Iris pigment epithelial cell (primary cell): ENCODE results near the gene MAZ.
"Not testable (repeated sequence)": the region's sequence is repeated elsewhere in the genome, so short reads cannot be mapped to it uniquely, and the experiment has no call there.

ENCODE experiments used
- DNase-seq: peaks from one replicate; pipeline ENCODE4 v3.0.0-alpha.2; 2011; ENCODE audit warnings: low read depth

MAZ gene

GRCh38 chr16:29806099-29806579 lies at the start of gene MAZ:
Gene MAZ (plus strand): TSS chr16:29806529. CDS start chr16:29806702, 173 bp downstream.
- no peak for DNase-seq

DNA sequence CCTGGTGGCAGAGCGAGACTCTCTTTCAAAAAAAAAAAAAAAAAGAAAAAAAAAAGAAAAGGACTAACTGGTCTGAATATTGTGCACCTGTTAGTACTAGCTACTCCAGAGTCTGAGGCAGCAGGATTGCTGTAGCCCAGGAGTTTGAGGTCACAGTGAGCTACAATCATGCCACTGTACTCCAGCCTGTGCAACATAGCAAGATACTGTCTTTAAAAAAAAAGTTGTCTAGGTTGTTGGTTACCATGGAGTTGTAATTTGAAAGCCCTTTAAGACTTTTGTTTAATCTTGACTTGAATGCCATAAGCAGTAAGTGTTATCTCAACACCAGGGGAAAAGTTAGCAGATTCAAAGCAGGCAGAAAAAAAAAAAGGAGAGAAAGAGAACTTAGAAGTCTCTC lies 49.7 kb upstream of the MAZ start:
- no peak for DNase-seq

GRCh38 chr16:29757086-29757485 lies 49.2 kb upstream of the MAZ start:
- not testable (repeated sequence) for DNase-seq

GRCh38 chr16:29757950-29758466 lies 48.3 kb upstream of the MAZ start:
- peak; percentile 69 for DNase-seq

DNA sequence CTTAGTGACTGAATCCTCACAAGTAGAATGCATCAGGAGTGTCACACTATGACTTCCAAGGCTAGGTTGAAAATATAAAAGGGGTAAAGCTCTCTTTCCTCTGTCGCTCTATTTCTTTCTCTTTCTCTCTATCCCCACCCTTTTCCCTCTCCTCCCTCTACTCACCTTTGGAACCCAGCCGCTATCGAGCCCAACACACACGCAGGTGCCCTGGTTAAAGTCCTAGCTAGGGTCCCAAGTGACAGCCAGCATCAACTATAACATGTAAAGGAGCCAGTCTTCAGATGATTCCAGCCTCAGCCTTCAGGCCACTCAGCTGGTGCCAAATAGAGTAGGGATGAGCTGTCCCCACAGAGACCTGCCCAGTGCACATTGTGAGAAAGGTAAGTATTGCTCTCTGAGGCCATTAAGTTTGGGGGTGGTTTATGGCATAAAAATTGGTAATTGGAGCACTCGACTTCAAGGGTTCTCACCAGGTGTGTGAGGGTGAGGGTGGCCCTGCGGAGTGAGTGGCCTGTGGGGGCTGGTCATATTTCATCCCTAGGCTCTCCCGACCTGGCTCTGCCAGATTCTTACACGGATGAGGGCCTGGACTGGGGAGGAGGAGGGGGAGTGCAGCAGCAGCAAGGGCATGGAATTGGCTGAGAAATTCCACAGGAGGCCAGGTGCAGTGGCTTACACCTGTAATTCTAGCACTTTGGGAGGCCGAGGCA lies 45.6 kb upstream of the MAZ start:
- DNase-seq: no peak

- not testable (repeated sequence) for DNase-seq
These were observed 45.1 kb upstream of the MAZ start for GRCh38 chr16:29761280-29761651.

DNA sequence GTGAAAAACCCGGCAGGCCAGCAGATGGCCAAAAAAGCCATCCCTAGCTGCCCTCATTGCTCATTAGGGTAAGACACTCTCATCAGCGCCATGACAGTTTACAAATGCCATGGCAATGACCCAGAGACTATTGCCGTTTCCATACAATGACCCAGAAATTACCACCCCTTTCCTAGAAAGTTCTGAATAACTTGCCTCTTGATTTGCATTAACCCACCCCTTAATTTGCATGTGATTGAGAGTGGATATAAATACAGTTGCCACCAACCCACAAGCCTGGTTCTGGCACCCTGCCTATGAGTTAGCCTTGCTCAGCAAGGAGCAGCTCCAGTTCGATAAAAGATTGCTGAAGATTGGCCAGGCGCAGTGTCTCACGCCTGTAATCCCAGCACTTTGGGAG lies 44.4 kb upstream of the MAZ start:
- no peak for DNase-seq

DNA sequence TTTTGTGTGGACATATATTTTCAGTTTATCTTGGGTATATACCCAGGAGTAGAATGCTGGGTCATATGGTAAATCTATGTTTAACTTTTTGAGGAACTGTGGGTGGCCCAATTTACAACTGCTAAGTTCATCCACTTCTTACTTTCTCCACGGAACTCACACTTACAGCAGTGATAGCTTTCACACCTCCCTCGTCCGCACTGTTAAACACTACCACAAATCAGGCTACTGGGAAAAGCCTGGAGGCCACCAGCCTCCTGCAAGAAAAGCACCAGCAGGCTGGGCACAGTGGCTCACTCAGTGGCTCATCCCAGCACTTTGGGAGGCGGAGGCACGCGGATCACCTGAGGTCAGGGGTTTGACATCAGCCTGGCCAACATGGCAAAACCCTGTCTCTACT lies 43.0 kb upstream of the MAZ start:
- DNase-seq: no peak

DNA sequence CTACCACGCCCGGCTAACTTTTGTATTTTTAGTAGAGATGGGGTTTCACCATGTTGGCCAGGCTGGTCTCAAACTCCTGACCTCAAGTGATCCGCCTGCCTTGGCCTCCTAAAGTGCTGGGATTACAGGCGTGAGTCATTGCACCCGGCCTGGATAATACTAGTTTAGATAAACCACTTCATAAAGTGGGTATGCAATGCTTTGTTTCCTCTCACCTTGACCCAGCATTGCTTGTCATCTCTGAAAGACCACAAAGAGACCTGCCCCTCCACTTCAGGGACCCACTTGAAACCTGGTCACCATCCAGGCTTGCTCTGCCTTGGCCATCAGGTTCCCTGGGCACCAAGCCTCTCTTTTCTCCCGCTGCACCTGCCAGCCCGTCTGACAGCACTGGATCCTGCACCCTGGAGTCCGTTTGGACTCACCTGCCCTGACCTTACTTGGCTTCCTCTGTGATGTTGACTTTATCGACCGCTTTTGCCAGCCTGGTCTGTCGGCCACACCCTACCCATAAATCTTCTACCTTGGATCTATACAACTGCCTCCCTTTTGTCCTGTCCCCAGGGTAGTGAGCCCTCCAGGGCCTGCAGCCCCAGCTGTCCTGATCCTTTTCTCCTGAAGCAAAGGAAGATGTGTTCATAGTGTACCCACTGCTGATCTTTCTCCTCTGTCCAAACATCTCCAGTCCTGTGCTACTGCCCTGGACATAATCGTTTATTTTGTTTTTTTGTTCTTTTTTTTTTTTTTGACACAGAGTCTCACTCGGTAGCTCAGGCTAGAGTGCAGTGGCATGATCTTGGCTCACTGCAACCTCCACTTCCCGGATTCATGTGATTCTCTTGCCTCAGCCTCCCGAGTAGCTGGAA lies 40.9 kb upstream of the MAZ start:
- no peak for DNase-seq

- no peak for DNase-seq
These were observed 39.8 kb upstream of the MAZ start for GRCh38 chr16:29766571-29766970.

DNA sequence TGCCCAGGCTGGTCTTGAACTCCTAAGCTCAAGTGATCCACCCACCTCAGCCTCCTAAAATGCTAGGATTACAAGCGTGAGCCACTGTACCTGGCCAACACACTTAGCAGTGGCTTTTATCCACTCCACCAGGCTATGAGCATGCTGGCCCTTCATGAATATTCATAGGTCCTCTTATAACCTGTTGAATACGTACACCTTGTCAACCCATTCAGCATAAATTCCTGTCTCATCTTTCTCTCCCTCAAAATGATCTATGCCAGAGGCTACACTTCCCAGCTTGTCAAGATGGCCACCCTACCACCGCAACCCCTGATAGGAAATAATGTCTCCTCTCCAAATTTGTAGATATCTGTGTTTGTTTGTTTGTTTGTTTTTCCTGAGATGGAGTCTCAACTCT lies 39.3 kb upstream of the MAZ start:
- no peak for DNase-seq

GRCh38 chr16:29769507-29769906 lies 36.8 kb upstream of the MAZ start:
- DNase-seq: no peak

DNA sequence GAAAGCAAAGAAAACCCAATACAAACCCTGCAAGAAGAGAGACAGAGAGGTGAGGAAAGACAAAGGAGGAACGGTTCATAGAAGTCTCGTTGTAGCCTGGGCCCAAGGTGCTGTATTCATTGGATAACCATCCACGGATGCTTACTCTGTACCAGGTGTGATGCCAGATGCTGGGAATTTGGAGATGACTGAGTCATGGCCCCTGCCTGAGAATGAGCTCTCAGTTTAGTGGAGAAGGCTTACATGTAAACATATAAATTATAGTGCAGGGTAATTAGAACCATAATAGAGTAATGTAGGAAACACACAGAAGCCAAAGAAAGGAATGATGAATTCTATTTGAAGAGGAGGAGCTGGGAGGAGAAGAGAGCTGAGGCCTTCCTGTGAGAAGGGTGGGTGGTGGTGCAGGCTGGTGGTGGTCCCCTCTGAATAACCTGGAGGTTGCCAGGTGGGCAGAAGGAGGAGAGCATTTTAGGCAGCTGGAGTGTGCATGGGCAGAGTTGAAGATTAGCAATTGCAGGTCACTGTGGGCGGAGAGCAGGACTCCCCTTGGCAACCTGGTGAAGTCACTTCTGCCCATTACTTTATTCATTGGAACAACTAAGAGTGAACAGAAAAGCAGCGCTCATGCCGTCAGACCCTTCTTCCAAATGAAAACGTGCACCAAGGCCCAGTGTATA lies 35.9 kb upstream of the MAZ start:
- DNase-seq: no peak

DNA sequence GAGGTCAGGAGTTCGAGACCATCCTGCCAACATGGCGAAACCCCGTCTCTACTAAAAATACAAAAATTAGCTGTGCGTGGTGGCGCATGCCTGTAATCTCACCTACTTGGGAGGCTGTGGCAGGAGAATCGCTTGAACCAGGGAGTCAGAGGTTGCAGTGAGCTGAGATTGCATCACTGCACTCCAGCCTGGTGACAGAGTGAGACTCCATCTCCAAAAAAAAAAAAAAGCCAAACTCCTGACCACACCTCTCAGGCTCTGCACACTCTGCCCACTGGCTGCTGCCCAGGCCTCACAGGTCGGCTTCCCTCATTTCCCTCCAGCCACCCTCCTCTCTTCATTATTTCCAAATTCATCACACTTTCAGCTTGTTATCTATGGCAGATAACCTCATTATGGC lies 34.0 kb upstream of the MAZ start:
- DNase-seq: not testable (repeated sequence)

- no peak for DNase-seq
These were observed 31.6 kb upstream of the MAZ start for GRCh38 chr16:29774730-29775129.

DNA sequence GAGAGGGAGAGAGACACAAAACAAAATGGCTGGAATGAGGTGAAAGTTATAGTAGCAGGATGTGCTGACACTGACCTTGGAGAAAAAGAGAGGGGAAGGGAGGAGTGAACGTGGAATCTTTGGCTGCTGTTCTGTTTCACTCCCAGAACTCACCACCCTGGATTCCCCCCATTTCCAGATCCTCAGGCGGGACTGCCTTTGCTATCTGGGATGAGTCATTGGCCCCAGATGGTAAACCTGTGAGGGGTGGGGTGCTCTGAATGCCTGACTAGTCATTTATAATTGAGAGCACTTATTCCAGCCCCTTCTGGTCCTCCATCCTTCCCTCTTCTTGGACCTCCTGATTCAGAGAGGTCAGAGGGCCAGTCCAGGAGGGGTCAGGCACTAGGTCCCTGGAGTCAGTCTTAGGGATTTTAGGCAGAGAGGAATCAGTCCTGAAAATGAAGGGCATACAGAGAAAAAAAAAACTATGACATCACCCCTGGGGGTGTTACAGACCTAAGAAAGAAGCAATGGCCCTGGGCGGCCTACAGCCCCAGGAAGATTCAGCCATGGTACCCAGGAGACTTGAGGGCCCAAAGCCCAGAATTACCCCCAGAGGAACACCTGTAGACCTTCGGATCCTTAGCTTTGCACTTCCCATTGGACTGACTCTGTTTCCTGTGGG lies 30.5 kb upstream of the MAZ start:
- peak; percentile 43 for DNase-seq

DNA sequence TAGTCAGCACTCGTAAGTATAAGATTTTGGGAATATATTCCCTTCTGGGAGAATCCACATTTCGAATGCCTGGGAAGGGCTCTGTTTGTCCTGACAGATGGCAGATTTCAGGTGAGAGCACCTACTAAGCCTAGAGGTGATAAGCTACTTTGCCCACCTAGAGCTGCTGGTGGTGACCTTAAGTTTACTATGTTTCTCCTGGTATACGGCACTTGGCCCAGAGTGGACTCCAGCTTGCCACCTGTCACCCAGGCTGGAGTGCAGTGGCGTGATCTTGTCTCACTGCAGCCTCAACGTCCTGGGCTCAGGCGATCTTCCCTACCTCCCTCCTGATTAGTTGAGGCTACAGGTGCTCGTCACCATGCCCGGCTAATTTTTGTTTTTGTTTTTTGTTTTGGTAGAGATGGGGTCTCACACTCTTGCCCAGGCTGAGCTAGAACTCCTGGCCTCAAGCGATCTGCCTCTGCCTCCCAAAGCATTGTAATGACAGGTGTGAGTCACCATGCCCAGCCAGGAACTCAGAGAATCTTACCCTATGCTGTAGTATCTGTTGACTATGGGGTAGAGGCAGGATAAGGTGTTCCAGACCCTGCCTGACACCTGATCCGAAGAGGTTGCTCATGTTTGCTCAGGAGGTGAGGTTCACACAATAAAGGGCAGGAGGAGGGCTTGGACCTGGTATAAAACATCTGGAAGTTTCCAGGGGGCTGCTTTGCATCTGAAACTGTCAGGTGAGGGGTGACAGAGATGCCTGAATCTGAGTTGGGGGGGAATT lies 28.6 kb upstream of the MAZ start, which contains the start of gene ZG16:
TSS of gene ZG16 (plus strand) at position 681 of the 775 bp plus-strand sequence. CDS start 1,011 bp downstream, outside the sequence.
- no peak for DNase-seq

DNA sequence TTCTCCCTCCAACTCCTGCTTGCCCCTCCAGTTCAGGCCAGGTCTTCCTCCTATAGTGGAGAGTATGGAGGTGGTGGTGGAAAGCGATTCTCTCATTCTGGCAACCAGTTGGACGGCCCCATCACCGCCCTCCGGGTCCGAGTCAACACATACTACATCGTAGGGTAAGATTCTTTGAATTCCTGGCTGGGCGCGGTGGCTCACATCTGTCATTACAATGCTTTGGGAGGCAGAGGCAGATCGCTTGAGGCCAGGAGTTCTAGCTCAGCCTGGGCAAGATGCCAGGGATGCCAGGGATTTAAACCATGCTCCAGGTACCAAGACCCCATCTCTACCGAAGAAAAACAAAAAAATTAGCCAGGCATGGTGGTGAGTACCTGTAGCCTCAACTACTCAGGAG lies 26.9 kb upstream of the MAZ start:
- DNase-seq: no peak

DNA sequence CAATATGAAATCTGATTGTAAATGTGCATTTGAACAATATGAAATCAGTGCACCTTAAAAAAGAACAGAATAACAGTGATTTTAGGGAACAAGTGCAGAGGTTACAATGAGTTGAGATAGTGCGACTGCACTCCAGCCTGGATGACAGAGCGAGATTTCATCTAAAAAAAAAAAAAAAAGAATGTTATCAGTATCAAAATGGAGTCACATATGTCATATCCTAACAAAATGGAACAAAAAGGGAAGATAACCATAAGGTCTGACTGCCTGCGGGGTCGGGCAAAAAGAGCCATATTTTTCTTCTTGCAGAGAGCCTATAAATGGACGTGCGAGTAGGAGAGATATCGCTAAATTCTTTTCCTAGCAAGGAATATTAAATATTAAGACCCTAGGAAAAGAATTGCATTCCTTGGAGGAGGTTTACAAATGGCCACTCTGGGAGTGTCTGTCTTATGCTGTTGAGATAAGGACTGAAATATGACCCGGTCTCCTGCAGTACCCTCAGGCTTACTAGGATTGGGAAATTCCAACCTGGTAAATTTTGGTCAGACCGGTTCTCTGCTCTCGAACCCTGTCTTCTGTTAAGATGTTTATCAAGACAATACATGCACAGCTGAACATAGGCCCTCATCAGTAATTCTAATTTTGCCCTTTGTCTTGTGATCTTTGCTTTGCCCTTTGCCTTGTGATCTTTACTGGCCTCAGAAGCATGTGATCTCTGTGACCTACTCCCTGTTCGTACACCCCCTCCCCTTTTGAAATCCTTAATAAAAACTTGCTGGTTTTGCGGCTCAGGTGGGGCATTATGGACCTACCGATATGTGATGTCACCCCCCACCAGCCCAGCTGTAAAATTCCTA lies 23.0 kb upstream of the MAZ start:
- DNase-seq: not testable (repeated sequence)

DNA sequence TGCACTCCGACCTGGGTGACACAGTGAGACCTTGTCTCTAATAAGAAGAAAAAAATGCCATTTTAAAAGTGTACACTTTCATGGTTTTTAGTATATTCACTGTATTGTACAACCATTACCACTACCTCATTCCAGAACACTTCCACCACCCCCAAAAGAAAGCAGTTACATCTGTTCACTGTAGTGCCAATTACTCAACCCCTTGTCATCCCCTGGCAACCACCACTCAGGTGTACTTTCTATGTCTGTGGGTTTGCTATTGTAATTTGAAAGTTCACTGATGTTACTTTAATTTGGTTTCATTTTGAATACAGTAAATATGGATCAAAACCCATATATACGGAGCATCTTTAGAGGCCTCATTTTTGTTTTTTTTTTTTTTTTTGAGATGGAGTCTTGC lies 22.2 kb upstream of the MAZ start:
- DNase-seq: no peak
